Right ventricle myocardium superior (tissue), 1 donor: ENCODE data around the gene SPEM2. TPM values are rescaled to one million over a fixed set of nuclear protein-coding genes. Genes with fewer than 3 reads are reported as not detected.
A peak's percentile ranks its signal among the peaks of the same experiment; 100 is the strongest.

Experiments
- ATAC-seq: fragments of 200-7000 bp; cut with Tn5 transposase; one replicate; pipeline ENCODE4 v1.9.1; 2020; ENCODE audit warnings: mild to moderate bottlenecking; ENCODE audit not compliant: poor library complexity
- DNase-seq: peaks from one replicate; pipeline ENCODE4 v3.0.0-alpha.2; 2020
- intact Hi-C: fragments of 100-400 bp; cut with DNase I; formaldehyde crosslinking; loops from one replicate; pipeline ENCODE4 v1.11.2; 2022
- long read RNA-seq: library from polyadenylated mRNA; unstranded; transcript quantifications from one replicate; pipeline ENCODE4 v2.0.0, GENCODE V29; 2021
- total RNA-seq: library from RNA; stranded (reverse); fragmentation: NEBNext Ultra II Directional; extraction: Animal tissue kit (Norgen Biotek cat#: 25700); gene quantifications from one replicate; pipeline ENCODE4 v1.2.1, GENCODE V29; 2021
- donor health status: DM: no; HTN: yes; CAD: no; lungs with severe emphysema.

Gene SPEM2
- total RNA-seq: not detected
- long read RNA-seq: 0 reads

- no peak for DNase-seq
- no peak for ATAC-seq
- intact Hi-C loops: no loop called here
These were observed at the start of gene SPEM2 for GRCh38 chr17:7425316-7425715. Gene SPEM2 (plus strand): TSS chr17:7425616. CDS start chr17:7425689, 73 bp downstream.

GRCh38 chr17:7379134-7379533, 46.3 kb upstream of the SPEM2 start:
- ATAC-seq (no peak), DNase-seq (no peak)
- intact Hi-C loops: no loop called here

- ATAC-seq (peak; percentile 86), DNase-seq (peak; percentile 77)
- intact Hi-C loops: no loop called here
These were observed 45.1 kb upstream of the SPEM2 start for GRCh38 chr17:7380321-7380720.

- intact Hi-C loops: no loop called here
- peak; percentile 69 for DNase-seq
- peak; percentile 83 for ATAC-seq
These were observed 44.3 kb upstream of the SPEM2 start, which contains the start of gene TNK1 for GRCh38 chr17:7380855-7381683. Gene TNK1 (plus strand): TSS chr17:7381089. CDS start chr17:7382927, 1,838 bp downstream.

- intact Hi-C loops: no loop called here
- ATAC-seq (no peak), DNase-seq (no peak)
These were observed 42.5 kb upstream of the SPEM2 start for GRCh38 chr17:7382901-7383300.

- DNase-seq: no peak
- no peak for ATAC-seq
- intact Hi-C loops: no loop called here
These were observed 42.1 kb upstream of the SPEM2 start for GRCh38 chr17:7383371-7383741.

GRCh38 chr17:7383742-7384488, 41.5 kb upstream of the SPEM2 start:
- peak; percentile 66 for DNase-seq
- intact Hi-C loops: no loop called here
- peak; percentile 34 for ATAC-seq

- intact Hi-C loops: no loop called here
- DNase-seq: no peak
- ATAC-seq: no peak
These were observed 40.8 kb upstream of the SPEM2 start for GRCh38 chr17:7384489-7385081.

GRCh38 chr17:7388856-7389255, 36.6 kb upstream of the SPEM2 start:
- ATAC-seq (no peak), DNase-seq (no peak)
- intact Hi-C loops: no loop called here

- ATAC-seq: no peak
- no peak for DNase-seq
- intact Hi-C loops: loop anchor here (5.0 kb wide), 1 partner anchor 33 kb away; the partner anchor contains the start of gene TMEM95
These were observed 35.2 kb upstream of the SPEM2 start for GRCh38 chr17:7389924-7390910.

- intact Hi-C loops: loop anchor here (5.0 kb wide), 1 partner anchor 34 kb away; the partner anchor contains the start of gene TMEM95
- ATAC-seq (no peak), DNase-seq (no peak)
These were observed 34.1 kb upstream of the SPEM2 start for GRCh38 chr17:7391307-7391706.

- intact Hi-C loops: loop anchor here (5.0 kb wide), 1 partner anchor 36 kb away; the partner anchor contains the start of gene TMEM95
- no peak for DNase-seq
- no peak for ATAC-seq
These were observed 32.5 kb upstream of the SPEM2 start for GRCh38 chr17:7392696-7393612.

GRCh38 chr17:7393613-7394451, 31.6 kb upstream of the SPEM2 start:
- intact Hi-C loops: loop anchor here (5.0 kb wide), 1 partner anchor 37 kb away; the partner anchor contains the start of gene TMEM95
- ATAC-seq (peak; percentile 20), DNase-seq (no peak)

GRCh38 chr17:7394452-7395191, 30.8 kb upstream of the SPEM2 start, which contains the start of gene PLSCR3:
Gene PLSCR3 (minus strand): TSS chr17:7394525. CDS start chr17:7394110, 415 bp downstream.
- ATAC-seq: peak; percentile 95
- intact Hi-C loops: loop anchor here (5.0 kb wide), 1 partner anchor 37 kb away; the partner anchor contains the start of gene TMEM95
- peak; percentile 95 for DNase-seq

- intact Hi-C loops: no loop called here
- DNase-seq: no peak
- ATAC-seq: no peak
These were observed 29.3 kb upstream of the SPEM2 start for GRCh38 chr17:7396147-7396546.
